IPS DF 6.9 (cell line): ENCODE measurements around the gene SHISAL1.

ENCODE experiments used
- DNase-seq: peaks from one replicate; pipeline ENCODE4 v3.0.0-alpha.2; 2013; ENCODE audit warnings: low read depth, low spot score
- H3K27ac ChIP-seq: one replicate; pipeline ENCODE4 v1.5.1; 2013; ENCODE audit warnings: low read length, control low read depth
- H3K27me3 ChIP-seq: 2 replicates; pipeline ENCODE4 v1.6.1; 2013; ENCODE audit warnings: mild to moderate bottlenecking, low read length; ENCODE audit not compliant: control insufficient read depth, insufficient read depth
- H3K36me3 ChIP-seq: 2 replicates; pipeline ENCODE4 v1.6.1; 2013; ENCODE audit warnings: low read length; ENCODE audit not compliant: control insufficient read depth, insufficient read depth
- H3K4me1 ChIP-seq: 2 replicates; pipeline ENCODE4 v1.6.1; 2013; ENCODE audit warnings: low read length; ENCODE audit not compliant: control insufficient read depth, insufficient read depth
- H3K4me3 ChIP-seq: 2 replicates; pipeline ENCODE4 v1.5.1; 2013; ENCODE audit warnings: mild to moderate bottlenecking, low read length
- H3K9me3 ChIP-seq: 2 replicates; pipeline ENCODE4 v1.6.1; 2013; ENCODE audit warnings: low read length, inconsistent platforms; ENCODE audit not compliant: control insufficient read depth, insufficient read depth
- WGBS: extraction: QIAGEN DNeasy Blood & Tissue Kit; methylation state at CpG from one replicate; pipeline ENCODE4 v1.1.7; 2013; ENCODE audit warnings: mixed read lengths, missing lambda C conversion rate; ENCODE audit not compliant: insufficient read length, insufficient coverage; 5-methylcytosine and 5-hydroxymethylcytosine counted together

Gene SHISAL1

GRCh38 chr22:44278243-44279068 is 34.3 kb downstream of the SHISAL1 start:
- no CpG with 5 or more reads among the region's 17 CpGs for whole genome bisulfite sequencing

DNA sequence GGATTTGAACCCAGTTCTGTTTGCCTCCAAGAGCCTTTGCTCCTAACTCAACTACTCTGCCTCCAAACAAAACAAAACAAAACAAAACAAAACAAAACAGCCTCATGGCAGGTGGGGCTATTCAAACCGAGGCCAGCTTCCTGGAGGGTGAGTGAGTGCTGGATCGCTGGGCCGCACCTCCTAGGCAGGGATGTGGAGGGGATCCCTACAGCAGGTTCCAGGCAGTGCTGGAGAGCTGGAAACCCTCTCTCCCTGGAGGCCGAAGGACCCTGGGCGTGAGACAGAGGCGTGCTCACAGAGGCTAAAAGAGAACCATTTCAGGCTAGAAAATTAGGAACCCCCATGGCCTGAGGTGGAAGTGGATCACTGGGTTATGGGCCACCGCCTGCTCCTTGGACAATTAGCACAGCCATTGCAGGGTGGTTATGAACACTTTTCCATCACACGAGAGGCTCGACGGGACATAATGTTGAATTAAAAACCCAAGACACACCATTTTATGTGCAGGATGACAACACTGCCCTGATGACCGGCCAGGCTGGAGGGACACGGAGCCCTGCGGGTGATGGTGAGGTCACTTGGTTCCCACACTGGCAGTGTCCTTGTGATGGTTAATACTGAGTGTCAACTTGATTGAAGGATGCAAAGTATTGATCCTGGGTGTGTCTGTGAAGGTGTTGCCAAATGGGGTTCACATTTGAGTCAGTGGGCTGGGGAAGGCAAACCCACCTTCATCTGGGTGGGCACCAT is 35.2 kb downstream of the SHISAL1 start:
- no peaks in the 10 kb centered on the region for H3K27me3 ChIP-seq
- no peaks in the 10 kb centered on the region for H3K4me1 ChIP-seq

More at GRCh38 chr22:44278243-44279068, 34.3 kb downstream of the SHISAL1 start:
- no peaks in the 10 kb centered on the region for H3K9me3 ChIP-seq
- H3K4me1 ChIP-seq: no peaks in the 10 kb centered on the region
- H3K4me3 ChIP-seq: no peak overlapping the region
- no peaks in the 10 kb centered on the region for H3K27me3 ChIP-seq
- H3K27ac ChIP-seq: no peak overlapping the region
- DNase-seq: no peak
- H3K36me3 ChIP-seq: no peaks in the 10 kb centered on the region

GRCh38 chr22:44276706-44277356 is 35.9 kb downstream of the SHISAL1 start:
- H3K27me3 ChIP-seq: no peaks in the 10 kb centered on the region
- H3K4me1 ChIP-seq: no peaks in the 10 kb centered on the region
- no peaks in the 10 kb centered on the region for H3K9me3 ChIP-seq
- no peak overlapping the region for H3K27ac ChIP-seq
- H3K36me3 ChIP-seq: no peaks in the 10 kb centered on the region
- DNase-seq: no peak
- H3K4me3 ChIP-seq: no peak overlapping the region
- no CpG with 5 or more reads among the region's 18 CpGs for WGBS

More for the DNA sequence above, 35.2 kb downstream of the SHISAL1 start:
- H3K9me3 ChIP-seq: no peaks in the 10 kb centered on the region
- no peak for DNase-seq
- no peak overlapping the region for H3K27ac ChIP-seq
- H3K4me3 ChIP-seq: no peak overlapping the region
- H3K36me3 ChIP-seq: no peaks in the 10 kb centered on the region
- WGBS: no CpG with 5 or more reads among the region's 13 CpGs

DNA sequence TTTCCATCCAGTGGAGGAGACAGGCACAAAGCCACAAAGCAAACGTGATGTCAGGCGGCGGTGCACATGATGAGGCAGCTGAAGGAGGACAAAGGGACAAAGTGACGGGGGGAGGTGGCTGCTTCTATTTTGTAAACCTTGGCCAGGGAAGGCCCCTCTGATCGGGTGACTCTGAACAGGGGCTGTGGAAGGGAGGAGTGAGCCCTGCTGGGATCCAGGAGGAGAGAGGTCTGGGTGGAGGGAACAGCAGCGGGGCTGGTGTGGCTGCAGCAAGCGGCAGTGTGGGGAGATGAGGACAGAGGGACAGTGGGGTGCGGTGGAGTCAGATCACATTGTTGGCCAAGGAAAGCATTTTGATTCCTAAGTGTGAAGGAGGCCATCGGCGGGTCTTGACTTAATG is 36.7 kb downstream of the SHISAL1 start:
- H3K4me3 ChIP-seq: no peak overlapping the region
- no peak overlapping the region for H3K27ac ChIP-seq
- no peaks in the 10 kb centered on the region for H3K4me1 ChIP-seq
- H3K27me3 ChIP-seq: no peaks in the 10 kb centered on the region
- H3K36me3 ChIP-seq: no peaks in the 10 kb centered on the region
- no CpG with 5 or more reads among the region's 10 CpGs for WGBS
- DNase-seq: no peak
- H3K9me3 ChIP-seq: no peaks in the 10 kb centered on the region

- Histone ChIP-seq H3K9me3 (no peaks in the 10 kb centered on the region), H3K4me3 (no peak overlapping the region), H3K27ac (no peak overlapping the region), H3K27me3 (no peaks in the 10 kb centered on the region), H3K4me1 (no peaks in the 10 kb centered on the region), H3K36me3 (no peaks in the 10 kb centered on the region)
- DNase-seq: no peak
- no CpG with 5 or more reads among the region's 5 CpGs for WGBS
These were observed 37.1 kb downstream of the SHISAL1 start for GRCh38 chr22:44275631-44275995.

DNA sequence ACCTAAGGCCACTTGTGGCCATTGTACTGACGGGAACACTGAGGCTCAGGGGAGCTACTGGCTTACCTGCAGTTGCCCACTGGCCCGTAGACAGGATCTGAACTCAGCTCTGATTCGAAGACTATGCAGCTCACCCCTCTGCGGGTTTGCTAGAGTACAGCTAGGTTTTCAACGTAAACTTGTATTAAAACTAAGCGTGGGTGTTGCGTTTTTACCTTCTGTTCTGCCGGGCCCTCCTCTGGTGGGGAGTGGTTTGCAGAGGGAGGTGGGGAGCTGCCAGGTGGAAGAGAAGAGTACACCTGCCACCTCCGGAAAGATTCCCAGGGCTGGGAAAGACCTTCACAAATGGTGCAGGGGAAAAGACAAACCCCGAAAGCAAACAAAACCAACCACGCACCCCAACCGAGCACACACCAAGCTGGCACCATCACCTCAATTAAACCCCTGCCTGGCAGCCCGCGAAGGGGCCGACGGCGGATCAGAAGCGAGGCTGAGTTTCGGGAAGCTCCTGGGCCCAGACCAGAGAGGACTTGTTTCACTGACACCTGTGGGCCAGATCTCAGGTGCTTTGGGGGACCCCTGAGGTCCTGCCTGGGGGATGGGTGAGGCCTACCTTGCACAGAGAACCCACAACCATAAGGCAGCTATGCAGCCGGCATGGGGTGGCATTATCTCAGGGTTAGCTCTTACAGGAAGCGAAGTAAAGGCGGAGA is 37.7 kb downstream of the SHISAL1 start:
- no peak overlapping the region for H3K4me3 ChIP-seq
- no peak for DNase-seq
- no peaks in the 10 kb centered on the region for H3K9me3 ChIP-seq
- no peaks in the 10 kb centered on the region for H3K4me1 ChIP-seq
- H3K27ac ChIP-seq: no peak overlapping the region
- H3K27me3 ChIP-seq: no peaks in the 10 kb centered on the region
- H3K36me3 ChIP-seq: no peaks in the 10 kb centered on the region
- WGBS: no CpG with 5 or more reads among the region's 22 CpGs

GRCh38 chr22:44273175-44273574 is 39.6 kb downstream of the SHISAL1 start:
- Histone ChIP-seq H3K27me3 (no peaks in the 10 kb centered on the region), H3K36me3 (no peaks in the 10 kb centered on the region), H3K4me1 (no peaks in the 10 kb centered on the region), H3K9me3 (no peaks in the 10 kb centered on the region), H3K27ac (no peak overlapping the region), H3K4me3 (no peak overlapping the region)
- no peak for DNase-seq
- no CpG with 5 or more reads among the region's 5 CpGs for WGBS

DNA sequence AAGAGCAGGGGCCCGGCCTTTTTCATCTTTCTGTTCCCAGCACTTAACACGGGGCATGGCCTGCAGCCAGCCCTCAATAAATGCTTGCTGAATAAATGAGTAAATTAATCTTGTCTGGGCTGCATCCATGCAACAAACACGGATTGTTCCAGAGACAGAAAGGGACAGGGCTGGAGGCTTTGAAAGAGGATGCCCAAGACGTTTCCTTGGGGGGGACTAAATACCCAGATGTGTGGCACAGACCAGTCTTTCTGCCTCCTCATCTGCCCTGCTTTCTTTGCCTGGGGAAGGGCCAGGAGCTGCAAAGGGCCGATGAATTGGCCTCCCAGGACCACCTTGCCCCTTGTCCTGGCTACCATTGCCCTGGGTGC is 40.4 kb downstream of the SHISAL1 start:
- DNase-seq: no peak
- Histone ChIP-seq H3K4me1 (no peaks in the 10 kb centered on the region), H3K4me3 (no peak overlapping the region), H3K9me3 (no peaks in the 10 kb centered on the region), H3K36me3 (no peaks in the 10 kb centered on the region), H3K27me3 (no peaks in the 10 kb centered on the region), H3K27ac (no peak overlapping the region)
- no CpG with 5 or more reads among the region's 5 CpGs for WGBS

- WGBS: no CpG with 5 or more reads among the region's 11 CpGs
- no peaks in the 10 kb centered on the region for H3K9me3 ChIP-seq
- H3K27me3 ChIP-seq: no peaks in the 10 kb centered on the region
- H3K27ac ChIP-seq: no peak overlapping the region
- no peak overlapping the region for H3K4me3 ChIP-seq
- H3K4me1 ChIP-seq: no peaks in the 10 kb centered on the region
- no peaks in the 10 kb centered on the region for H3K36me3 ChIP-seq
- no peak for DNase-seq
These were observed 40.9 kb downstream of the SHISAL1 start for GRCh38 chr22:44271732-44272400.

GRCh38 chr22:44271010-44271500 is 41.7 kb downstream of the SHISAL1 start:
- Histone ChIP-seq H3K4me3 (no peak overlapping the region), H3K9me3 (no peaks in the 10 kb centered on the region), H3K36me3 (no peaks in the 10 kb centered on the region), H3K27ac (no peak overlapping the region), H3K27me3 (no peaks in the 10 kb centered on the region), H3K4me1 (no peaks in the 10 kb centered on the region)
- no peak for DNase-seq
